ENCODE results near the gene DDX28. TPM values are rescaled to one million over a fixed set of nuclear protein-coding genes. Genes with fewer than 3 reads are reported as not detected.

DDX28 gene
- polyA plus RNA-seq, 3 donors, result 14.7 to 42.9 (median 27.7) TPM

GRCh38 chr16:68046106-68046505 lies 23.1 kb upstream of the DDX28 start:
- Histone ChIP-seq H3K27ac (ENCODE audit: low read depth in 1 of 2, low read length in 2 of 2) (no peak overlapping the region), H3K27me3 (ENCODE audit: control insufficient read depth in 2 of 2, insufficient read depth in 2 of 2, low read length in 2 of 2) (no peaks in the 10 kb centered on the region), H3K79me2 (ENCODE audit: insufficient read depth, low read length) (peaks cover 59% of the 10 kb centered on the region), H3K36me3 (replicated peaks in 1 of 2; ENCODE audit: control insufficient read depth in 1 of 2, insufficient read depth in 2 of 2, low read length in 2 of 2) (peaks cover 22 to 47% of the 10 kb centered on the region in 2 donors), H3K9ac (ENCODE audit: insufficient read depth, low read length, poor library complexity, severe bottlenecking) (no peak overlapping the region), H3K4me2 (replicated peaks; ENCODE audit: extremely low read depth, low read length, poor library complexity, severe bottlenecking) (no peak overlapping the region), H3K4me1 (ENCODE audit: control insufficient read depth in 1 of 2, insufficient read depth in 2 of 2, low read length in 2 of 2) (peaks cover 39 to 47% of the 10 kb centered on the region in 2 donors), H2AFZ (ENCODE audit: insufficient read depth, low read depth, low read length, poor library complexity, severe bottlenecking) (no peak overlapping the region), H3K4me3 (replicated peaks in 1 of 3; ENCODE audit: low read depth in 2 of 3, low read length in 3 of 3) (no peak overlapping the region), H3K9me3 (replicated peaks in 1 of 2; ENCODE audit: control insufficient read depth in 1 of 2, insufficient read depth in 1 of 2, low read length in 2 of 2) (no peaks in the 10 kb centered on the region), H4K20me1 (ENCODE audit: insufficient read depth, low read length) (peaks cover 4% of the 10 kb centered on the region)
- Mint-ChIP-seq H3K27ac (peak overlapping the region in 2 of 7 donors; percentile 63 to 66), H3K36me3 (peaks cover 43 to 67% of the 10 kb centered on the region in 2 donors), H3K4me1 (peaks cover 53% of the 10 kb centered on the region), H3K9me3 (no peaks in the 10 kb centered on the region), H3K4me3 (no peak overlapping the region), H3K27me3 (ENCODE audit: low read depth in 3 of 3) (peaks cover 1 to 3% (median 3%) of the 10 kb centered on the region in 3 donors)
- DNase-seq, result no peak
- intact Hi-C loops (cut with micrococcal nuclease), result no loop called here
- 100% methylated on average over 4 of the region's 7 CpGs for WGBS (ENCODE audit: insufficient coverage)
- TF ChIP-seq, protein P1, sequence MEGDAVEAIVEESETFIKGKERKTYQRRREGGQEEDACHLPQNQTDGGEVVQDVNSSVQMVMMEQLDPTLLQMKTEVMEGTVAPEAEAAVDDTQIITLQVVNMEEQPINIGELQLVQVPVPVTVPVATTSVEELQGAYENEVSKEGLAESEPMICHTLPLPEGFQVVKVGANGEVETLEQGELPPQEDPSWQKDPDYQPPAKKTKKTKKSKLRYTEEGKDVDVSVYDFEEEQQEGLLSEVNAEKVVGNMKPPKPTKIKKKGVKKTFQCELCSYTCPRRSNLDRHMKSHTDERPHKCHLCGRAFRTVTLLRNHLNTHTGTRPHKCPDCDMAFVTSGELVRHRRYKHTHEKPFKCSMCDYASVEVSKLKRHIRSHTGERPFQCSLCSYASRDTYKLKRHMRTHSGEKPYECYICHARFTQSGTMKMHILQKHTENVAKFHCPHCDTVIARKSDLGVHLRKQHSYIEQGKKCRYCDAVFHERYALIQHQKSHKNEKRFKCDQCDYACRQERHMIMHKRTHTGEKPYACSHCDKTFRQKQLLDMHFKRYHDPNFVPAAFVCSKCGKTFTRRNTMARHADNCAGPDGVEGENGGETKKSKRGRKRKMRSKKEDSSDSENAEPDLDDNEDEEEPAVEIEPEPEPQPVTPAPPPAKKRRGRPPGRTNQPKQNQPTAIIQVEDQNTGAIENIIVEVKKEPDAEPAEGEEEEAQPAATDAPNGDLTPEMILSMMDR (IDR thresholded peaks at IDR 0.05), result no peak

- peak overlapping the region; percentile 70 for H3K4me2 ChIP-seq (replicated peaks; ENCODE audit: extremely low read depth, low read length, poor library complexity, severe bottlenecking)
- no CpG with 5 or more reads among the region's 2 CpGs for WGBS (ENCODE audit: insufficient coverage)
- intact Hi-C loops (cut with micrococcal nuclease), result loop anchor here in 1 of 2 donors (5.0 kb wide), 1 partner anchor 104 kb away; the partner anchor contains the start of gene PSMB10
- Mint-ChIP-seq H3K36me3 (peaks cover 19 to 27% of the 10 kb centered on the region in 2 donors), H3K4me1 (peaks cover 72% of the 10 kb centered on the region), H3K4me3 (peak overlapping the region; percentile 13 to 73), H3K27ac (peak overlapping the region; percentile 74 to 96 (median 90)), H3K27me3 (ENCODE audit: low read depth in 3 of 3) (peaks cover 0 to 2% (median 1%) of the 10 kb centered on the region in 3 donors), H3K9me3 (no peaks in the 10 kb centered on the region)
- peaks cover 0 to 8% of the 10 kb centered on the region in 2 donors for H3K36me3 ChIP-seq (replicated peaks in 1 of 2; ENCODE audit: control insufficient read depth in 1 of 2, insufficient read depth in 2 of 2, low read length in 2 of 2)
- H3K4me3 ChIP-seq (replicated peaks in 1 of 3; ENCODE audit: low read depth in 2 of 3, low read length in 3 of 3), result peak overlapping the region; percentile 16 to 62 (median 25)
- TF ChIP-seq, protein P1 (IDR thresholded peaks at IDR 0.05), result no peak
- no peaks in the 10 kb centered on the region for H4K20me1 ChIP-seq (ENCODE audit: insufficient read depth, low read length)
- no peak overlapping the region for H2AFZ ChIP-seq (ENCODE audit: insufficient read depth, low read depth, low read length, poor library complexity, severe bottlenecking)
- DNase-seq, result peak; percentile 42 to 75 (median 73)
- no peaks in the 10 kb centered on the region for H3K9me3 ChIP-seq (replicated peaks in 1 of 2; ENCODE audit: control insufficient read depth in 1 of 2, insufficient read depth in 1 of 2, low read length in 2 of 2)
- H3K9ac ChIP-seq (ENCODE audit: insufficient read depth, low read length, poor library complexity, severe bottlenecking), result no peak overlapping the region
- H3K27ac ChIP-seq (ENCODE audit: low read depth in 1 of 2, low read length in 2 of 2), result peak overlapping the region; percentile 80
- no peaks in the 10 kb centered on the region for H3K27me3 ChIP-seq (ENCODE audit: control insufficient read depth in 2 of 2, insufficient read depth in 2 of 2, low read length in 2 of 2)
- H3K79me2 ChIP-seq (ENCODE audit: insufficient read depth, low read length), result peaks cover 64% of the 10 kb centered on the region
- H3K4me1 ChIP-seq (ENCODE audit: control insufficient read depth in 1 of 2, insufficient read depth in 2 of 2, low read length in 2 of 2), result peaks cover 72 to 79% of the 10 kb centered on the region in 2 donors
Measured at GRCh38 chr16:68041783-68042182, 18.8 kb upstream of the DDX28 start.

Data from CD14-positive monocyte (primary cell).